ENCODE data around the gene CYSLTR2.

DNA sequence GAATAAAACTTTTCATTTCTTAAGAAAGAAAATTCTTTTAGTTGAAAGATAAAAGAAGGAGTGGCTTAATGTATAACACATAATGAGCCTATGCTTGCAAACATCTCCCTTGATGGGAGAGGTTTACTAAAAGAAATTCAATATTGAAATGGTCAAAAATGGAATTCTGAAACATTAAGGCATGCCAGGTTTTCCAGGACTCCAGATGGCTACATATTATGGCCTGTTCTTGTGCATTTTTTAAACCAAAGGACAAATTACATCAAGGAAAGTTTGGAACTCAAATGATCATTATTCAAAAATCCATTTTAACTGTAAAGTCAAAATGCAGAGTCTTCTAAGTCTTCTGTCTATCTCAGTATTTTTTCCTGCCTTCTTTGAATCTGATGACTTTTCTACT lies 19.1 kb upstream of the CYSLTR2 start:
- TF ChIP-seq, protein P1, sequence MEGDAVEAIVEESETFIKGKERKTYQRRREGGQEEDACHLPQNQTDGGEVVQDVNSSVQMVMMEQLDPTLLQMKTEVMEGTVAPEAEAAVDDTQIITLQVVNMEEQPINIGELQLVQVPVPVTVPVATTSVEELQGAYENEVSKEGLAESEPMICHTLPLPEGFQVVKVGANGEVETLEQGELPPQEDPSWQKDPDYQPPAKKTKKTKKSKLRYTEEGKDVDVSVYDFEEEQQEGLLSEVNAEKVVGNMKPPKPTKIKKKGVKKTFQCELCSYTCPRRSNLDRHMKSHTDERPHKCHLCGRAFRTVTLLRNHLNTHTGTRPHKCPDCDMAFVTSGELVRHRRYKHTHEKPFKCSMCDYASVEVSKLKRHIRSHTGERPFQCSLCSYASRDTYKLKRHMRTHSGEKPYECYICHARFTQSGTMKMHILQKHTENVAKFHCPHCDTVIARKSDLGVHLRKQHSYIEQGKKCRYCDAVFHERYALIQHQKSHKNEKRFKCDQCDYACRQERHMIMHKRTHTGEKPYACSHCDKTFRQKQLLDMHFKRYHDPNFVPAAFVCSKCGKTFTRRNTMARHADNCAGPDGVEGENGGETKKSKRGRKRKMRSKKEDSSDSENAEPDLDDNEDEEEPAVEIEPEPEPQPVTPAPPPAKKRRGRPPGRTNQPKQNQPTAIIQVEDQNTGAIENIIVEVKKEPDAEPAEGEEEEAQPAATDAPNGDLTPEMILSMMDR (IDR thresholded peaks at IDR 0.05; ENCODE audit: poor library complexity, severe bottlenecking), result no peak
- TF ChIP-seq POLR2AphosphoS5 (IDR thresholded peaks at IDR 0.05), result no peak

Measured in neural cell (in vitro differentiated cells).